ENCODE data around the gene OAS2. TPM values are rescaled to one million over a fixed set of nuclear protein-coding genes. Genes with fewer than 3 reads are reported as not detected.
A peak's percentile ranks its signal among the peaks of the same experiment; 100 is the strongest.

OAS2 gene
- polyA plus RNA-seq, 1 donor (not counting 4 experiments of a cell fraction or from before 2014, with no cell fraction given): 92.7 TPM

- Histone ChIP-seq H3K79me2 (ENCODE audit: control insufficient read depth, insufficient read depth, low read length) (peaks cover 57% of the 10 kb centered on the region), H3K4me2 (ENCODE audit: control insufficient read depth, extremely low read depth, insufficient read depth, low read depth, low read length) (no peak overlapping the region), H3K9me3 (ENCODE audit: control insufficient read depth, low read depth, low read length) (peaks cover 2% of the 10 kb centered on the region), H3K27me3 (ENCODE audit: control insufficient read depth, extremely low read depth, insufficient read depth, low read length) (no peaks in the 10 kb centered on the region), H3K9ac (ENCODE audit: control insufficient read depth, extremely low read depth, insufficient read depth, low read length) (no peak overlapping the region), H4K20me1 (ENCODE audit: control insufficient read depth, extremely low read depth, insufficient read depth, low read length) (no peaks in the 10 kb centered on the region), H3K9me1 (ENCODE audit: control insufficient read depth, extremely low read depth, insufficient read depth, low read length) (no peaks in the 10 kb centered on the region), H3K27ac (ENCODE audit: control insufficient read depth, insufficient read depth, low read length) (no peak overlapping the region), H3K4me1 (ENCODE audit: control insufficient read depth, extremely low read depth, insufficient read depth, low read length) (peaks cover 23% of the 10 kb centered on the region), H3K36me3 (ENCODE audit: control insufficient read depth in 2 of 2, extremely low read depth in 1 of 2, insufficient read depth in 2 of 2, low read length in 2 of 2) (no peaks in the 10 kb centered on the region), H3K4me3 (ENCODE audit: control insufficient read depth in 2 of 3, extremely low read depth in 1 of 3, insufficient read depth in 2 of 3, low read depth in 1 of 3, low read length in 3 of 3) (peak overlapping the region in 2 of 3 experiments; percentile 17 to 77), H2AFZ (ENCODE audit: control insufficient read depth, low read length) (no peak overlapping the region)
- TF ChIP-seq EZH2 (IDR thresholded peaks at IDR 0.05; ENCODE audit: low read length) (no peak), CTCF (optimal IDR thresholded peaks at IDR 0.05 in 1 of 3, IDR thresholded peaks at IDR 0.05 in 1 of 3, conservative IDR thresholded peaks at IDR 0.05 in 1 of 3; ENCODE audit: extremely low read depth in 1 of 3, insufficient read depth in 2 of 3, low read length in 3 of 3) (no peak)
- DNase-seq (ENCODE audit: low read depth, low spot score): no peak
- dilution Hi-C loops (cut with MboI; ENCODE audit: extremely low pct_ligation_motif_present, low sequenced_read_pairs): no loop called here
- no peak for FAIRE-seq
Observed at GRCh38 chr12:112980491-112981158, 2.3 kb downstream of the OAS2 start.

- peaks cover 2% of the 10 kb centered on the region for H3K9me3 ChIP-seq (ENCODE audit: control insufficient read depth, low read depth, low read length)
- H4K20me1 ChIP-seq (ENCODE audit: control insufficient read depth, extremely low read depth, insufficient read depth, low read length): peaks cover 6% of the 10 kb centered on the region
- H3K4me2 ChIP-seq (ENCODE audit: control insufficient read depth, extremely low read depth, insufficient read depth, low read depth, low read length): peak overlapping the region; percentile 54
- dilution Hi-C loops (cut with MboI; ENCODE audit: extremely low pct_ligation_motif_present, low sequenced_read_pairs): no loop called here
- peak overlapping the region in 1 of 3 experiments; percentile 11 for H3K4me3 ChIP-seq (ENCODE audit: control insufficient read depth in 2 of 3, extremely low read depth in 1 of 3, insufficient read depth in 2 of 3, low read depth in 1 of 3, low read length in 3 of 3)
- H3K36me3 ChIP-seq (ENCODE audit: control insufficient read depth in 2 of 2, extremely low read depth in 1 of 2, insufficient read depth in 2 of 2, low read length in 2 of 2): peaks cover 0 to 16% of the 10 kb centered on the region in 2 experiments
- DNase-seq (ENCODE audit: low read depth, low spot score) (no peak), FAIRE-seq (peak; percentile 73)
- peak overlapping the region; percentile 36 for H3K27ac ChIP-seq (ENCODE audit: control insufficient read depth, insufficient read depth, low read length)
- no peak overlapping the region for H2AFZ ChIP-seq (ENCODE audit: control insufficient read depth, low read length)
- H3K9ac ChIP-seq (ENCODE audit: control insufficient read depth, extremely low read depth, insufficient read depth, low read length): no peak overlapping the region
- TF ChIP-seq CTCF (optimal IDR thresholded peaks at IDR 0.05 in 1 of 3, IDR thresholded peaks at IDR 0.05 in 1 of 3, conservative IDR thresholded peaks at IDR 0.05 in 1 of 3; ENCODE audit: extremely low read depth in 1 of 3, insufficient read depth in 2 of 3, low read length in 3 of 3) (no peak), EZH2 (IDR thresholded peaks at IDR 0.05; ENCODE audit: low read length) (no peak)
- H3K4me1 ChIP-seq (ENCODE audit: control insufficient read depth, extremely low read depth, insufficient read depth, low read length): peaks cover 13% of the 10 kb centered on the region
- no peaks in the 10 kb centered on the region for H3K27me3 ChIP-seq (ENCODE audit: control insufficient read depth, extremely low read depth, insufficient read depth, low read length)
- peaks cover 45% of the 10 kb centered on the region for H3K79me2 ChIP-seq (ENCODE audit: control insufficient read depth, insufficient read depth, low read length)
- no peaks in the 10 kb centered on the region for H3K9me1 ChIP-seq (ENCODE audit: control insufficient read depth, extremely low read depth, insufficient read depth, low read length)
Observed at GRCh38 chr12:112985642-112986290, 7.4 kb downstream of the OAS2 start.

Data from keratinocyte (primary cell).